Tibial nerve (tissue), 4 donors: ENCODE measurements around the gene ALDH1A3. TPM values are rescaled to one million over a fixed set of nuclear protein-coding genes. Genes with fewer than 3 reads are reported as not detected.
A peak's percentile ranks its signal among the peaks of the same experiment; 100 is the strongest.

ENCODE experiments used
- DNase-seq, 2 donors: peaks; one replicate each; pipeline ENCODE4 v3.0.0-alpha.2; 2019; ENCODE audit warnings: low spot score in 2 of 2
- H3K27ac ChIP-seq, 4 donors: fragments of 200-600 bp; sonication (generic) in 3 of 4; one replicate each; pipeline ENCODE4 v1.5.1; 2017 to 2019; ENCODE audit warnings: mild to moderate bottlenecking in 1 of 4
- H3K27me3 ChIP-seq, 2 donors: fragments of 200-600 bp; sonication (generic) in 1 of 2; one replicate each; pipeline versions ENCODE4 v1.5.1 to v1.6.0; 2017 to 2019
- H3K36me3 ChIP-seq, 3 donors: fragments of 200-600 bp; sonication (generic); one replicate each; pipeline ENCODE4 v1.5.1; 2018 to 2019
- H3K4me1 ChIP-seq, 4 donors: fragments of 200-600 bp; sonication (generic) in 3 of 4; one replicate each; pipeline ENCODE4 v1.5.1; 2017 to 2019
- H3K4me3 ChIP-seq, 4 donors: fragments of 200-600 bp; sonication (generic) in 3 of 4; one replicate each; pipeline ENCODE4 v1.5.1; 2017 to 2019; ENCODE audit warnings: mild to moderate bottlenecking in 1 of 4, moderate library complexity in 1 of 4
- H3K9me3 ChIP-seq, 4 donors: fragments of 200-600 bp; sonication (generic) in 3 of 4; one replicate each; pipeline ENCODE4 v1.5.1; 2017 to 2019
- CTCF ChIP-seq, 5 experiments: fragments of 200-600 bp in 3 of 5; fragments of 450-650 bp in 2 of 5; sonication (generic) in 3 of 5; IDR thresholded peaks; one replicate each; pipeline ENCODE4 v1.5.1; 2016 to 2019; ENCODE audit warnings: antibody characterized with exemption in 5 of 5, mild to moderate bottlenecking in 3 of 5, moderate library complexity in 2 of 5
- EP300 ChIP-seq, 2 donors: sonication (generic); formaldehyde crosslinking; IDR thresholded peaks; one replicate each; pipeline ENCODE4 v1.6.1; 2017; ENCODE audit warnings: antibody characterized with exemption in 2 of 2, mild to moderate bottlenecking in 1 of 2
- POLR2A ChIP-seq, 2 donors: fragments of 450-650 bp; IDR thresholded peaks; one replicate each; pipeline ENCODE4 v1.6.1; 2017; ENCODE audit warnings: antibody characterized with exemption in 2 of 2, mild to moderate bottlenecking in 2 of 2, moderate library complexity in 2 of 2
- WGBS, 2 donors: methylation state at CpG; one replicate each; pipeline ENCODE4 v1.1.5; 2018; 5-methylcytosine and 5-hydroxymethylcytosine counted together
- total RNA-seq, 4 donors: library from RNA; depleted of rRNA; stranded (reverse); fragments of >200 nt; gene quantifications; one replicate each; pipeline ENCODE4 v1.1.0, GENCODE V29; 2016

ALDH1A3 gene
- total RNA-seq, 4 donors from 2014 or later, result 30.6 to 69.6 (median 36.1) TPM

DNA sequence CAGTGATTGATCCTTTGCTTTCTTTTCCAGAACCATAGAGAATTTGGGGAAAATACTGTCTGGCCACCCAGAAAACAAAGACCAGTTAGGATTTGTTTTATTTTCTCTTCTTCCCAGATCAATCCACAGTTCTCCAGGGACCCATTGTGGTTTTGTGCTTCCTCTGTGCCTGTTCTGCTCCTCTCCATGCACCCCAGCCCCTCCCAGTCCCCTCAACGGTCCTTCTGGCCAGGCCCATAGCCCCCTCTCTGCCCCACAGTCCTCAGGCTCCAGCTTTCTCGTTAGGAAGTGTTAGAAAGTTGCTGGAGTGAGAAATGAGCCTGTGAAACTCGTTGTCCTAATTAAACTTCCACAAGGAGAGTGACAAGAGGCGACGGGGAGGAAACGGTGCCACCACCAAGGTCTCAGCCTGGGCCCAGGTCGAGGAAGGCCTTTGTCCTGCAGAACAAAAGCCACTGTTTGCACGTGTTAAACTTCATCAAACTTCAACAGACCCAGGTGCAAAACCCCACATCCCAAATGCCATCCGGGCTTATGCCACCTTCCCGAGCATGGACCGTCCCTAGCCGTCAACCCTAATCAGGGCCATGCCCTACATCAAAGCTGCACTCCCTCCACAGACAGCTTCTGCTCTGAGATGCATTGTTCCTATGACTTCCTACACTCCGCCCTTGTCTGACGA is 18.7 kb upstream of the ALDH1A3 start:
- peaks cover 0 to 5% (median 0%) of the 10 kb centered on the region in 4 donors for H3K9me3 ChIP-seq
- no peak for DNase-seq
- TF ChIP-seq POLR2A (IDR thresholded peaks at IDR 0.05), result no peak
- no peak for TF ChIP-seq EP300 (IDR thresholded peaks at IDR 0.05)
- no peak for TF ChIP-seq CTCF (IDR thresholded peaks at IDR 0.05)
- WGBS, 2 donors, result 43 to 50% methylated on average over 14 of the region's 14 CpGs
- H3K4me1 ChIP-seq, result peaks cover 0 to 42% (median 9%) of the 10 kb centered on the region in 4 donors
- H3K4me3 ChIP-seq, result peak overlapping the region in 1 of 4 donors; percentile 16
- peak overlapping the region; percentile 17 to 95 (median 76) for H3K27ac ChIP-seq
- H3K27me3 ChIP-seq, result no peaks in the 10 kb centered on the region
- H3K36me3 ChIP-seq, result no peaks in the 10 kb centered on the region

- Histone ChIP-seq H3K27me3 (no peaks in the 10 kb centered on the region), H3K27ac (peak overlapping the region; percentile 17 to 95 (median 76)), H3K4me1 (peaks cover 0 to 43% (median 9%) of the 10 kb centered on the region in 4 donors), H3K36me3 (no peaks in the 10 kb centered on the region), H3K4me3 (peak overlapping the region in 1 of 4 donors; percentile 16), H3K9me3 (peaks cover 0 to 5% (median 0%) of the 10 kb centered on the region in 4 donors)
- peak; percentile 32 to 62 for DNase-seq
- TF ChIP-seq EP300 (IDR thresholded peaks at IDR 0.05) (peak in 1 of 2 donors; percentile 28), POLR2A (IDR thresholded peaks at IDR 0.05) (no peak)
- WGBS, 2 donors, result 33 to 41% methylated on average over 12 to 14 of the region's 16 CpGs
These were observed 18.1 kb upstream of the ALDH1A3 start for GRCh38 chr15:100861511-100861991.

DNA sequence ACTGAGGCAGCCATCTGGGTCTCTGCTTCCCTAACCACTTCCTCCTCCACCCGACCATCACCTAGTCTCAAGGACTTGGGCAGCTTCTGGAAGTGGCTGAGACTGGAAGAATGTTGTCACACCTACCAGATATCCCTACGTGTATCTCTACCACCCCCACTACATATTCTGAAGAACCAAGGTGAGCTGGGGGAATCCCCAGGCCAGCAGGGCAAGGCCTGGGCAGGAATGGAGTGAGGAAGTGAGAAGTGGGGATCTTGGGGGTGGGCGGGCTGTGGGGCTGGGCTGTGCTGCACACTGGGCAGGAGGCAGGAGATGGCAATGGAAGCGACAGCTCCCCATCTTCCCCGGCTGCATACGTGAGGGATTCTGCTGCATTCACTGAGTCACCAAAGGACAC is 17.5 kb upstream of the ALDH1A3 start:
- Histone ChIP-seq H3K27me3 (no peaks in the 10 kb centered on the region), H3K4me1 (peaks cover 0 to 49% (median 9%) of the 10 kb centered on the region in 4 donors), H3K36me3 (no peaks in the 10 kb centered on the region), H3K27ac (peak overlapping the region in 3 of 4 donors; percentile 69 to 95 (median 83)), H3K9me3 (peaks cover 0 to 5% (median 0%) of the 10 kb centered on the region in 4 donors), H3K4me3 (peak overlapping the region in 1 of 4 donors; percentile 16)
- 84 to 96% methylated on average over 5 of the region's 6 CpGs for WGBS, 2 donors
- TF ChIP-seq POLR2A (IDR thresholded peaks at IDR 0.05), result no peak
- TF ChIP-seq EP300 (IDR thresholded peaks at IDR 0.05), result no peak
- TF ChIP-seq CTCF (IDR thresholded peaks at IDR 0.05), result no peak
- DNase-seq, result no peak

GRCh38 chr15:100863075-100863795 is 16.4 kb upstream of the ALDH1A3 start:
- H3K36me3 ChIP-seq, result no peaks in the 10 kb centered on the region
- H3K9me3 ChIP-seq, result peaks cover 0 to 5% (median 0%) of the 10 kb centered on the region in 4 donors
- H3K4me1 ChIP-seq, result peaks cover 0 to 51% (median 9%) of the 10 kb centered on the region in 4 donors
- no peaks in the 10 kb centered on the region for H3K27me3 ChIP-seq
- H3K4me3 ChIP-seq, result no peak overlapping the region
- DNase-seq, result no peak
- TF ChIP-seq EP300 (IDR thresholded peaks at IDR 0.05) (no peak), CTCF (IDR thresholded peaks at IDR 0.05) (no peak), POLR2A (IDR thresholded peaks at IDR 0.05) (no peak)
- peak overlapping the region in 1 of 4 donors; percentile 16 for H3K27ac ChIP-seq
- 60 to 68% methylated on average over 7 of the region's 7 CpGs for WGBS, 2 donors

DNA sequence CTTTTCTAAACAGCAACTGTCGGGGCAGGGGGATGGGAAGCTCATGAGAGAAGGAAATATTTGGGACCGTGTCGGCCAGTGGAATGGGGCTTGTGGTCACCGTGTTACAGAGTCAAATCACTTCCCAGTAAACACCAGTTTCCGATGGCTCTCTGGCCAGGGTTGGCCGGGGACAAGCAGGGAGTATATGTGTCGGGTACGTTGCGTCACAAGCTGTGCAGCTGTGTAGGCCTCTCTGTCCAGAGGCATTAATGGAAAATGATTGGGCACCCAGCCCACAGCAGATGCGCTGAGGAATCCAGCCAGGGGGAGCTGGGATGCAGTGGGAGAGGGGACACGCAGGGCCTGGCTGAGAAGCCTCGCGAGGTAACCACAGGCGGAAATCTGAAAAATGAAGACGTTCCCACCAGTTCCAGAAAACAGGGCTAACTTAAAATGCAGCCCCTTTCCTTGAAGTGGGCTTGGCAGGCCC is 15.8 kb upstream of the ALDH1A3 start:
- Histone ChIP-seq H3K27ac (no peak overlapping the region), H3K4me1 (peaks cover 0 to 51% (median 9%) of the 10 kb centered on the region in 4 donors), H3K4me3 (no peak overlapping the region), H3K27me3 (no peaks in the 10 kb centered on the region), H3K36me3 (no peaks in the 10 kb centered on the region), H3K9me3 (peaks cover 0 to 5% (median 0%) of the 10 kb centered on the region in 4 donors)
- no peak for DNase-seq
- 69 to 72% methylated on average over 15 of the region's 15 CpGs for WGBS, 2 donors
- no peak for TF ChIP-seq POLR2A (IDR thresholded peaks at IDR 0.05)
- no peak for TF ChIP-seq CTCF (IDR thresholded peaks at IDR 0.05)
- no peak for TF ChIP-seq EP300 (IDR thresholded peaks at IDR 0.05)
